GM12801 (cell line): ENCODE data around the gene SEC61A2.

Experiments used
- TF ChIP-seq, protein P1 (sequence below): IDR thresholded peaks from one replicate; pipeline ENCODE4 v1.5.1; 2011; ENCODE audit warnings: control low read depth; ENCODE audit not compliant: insufficient read length; ENCODE audit errors: extremely low read depth

Gene SEC61A2

DNA sequence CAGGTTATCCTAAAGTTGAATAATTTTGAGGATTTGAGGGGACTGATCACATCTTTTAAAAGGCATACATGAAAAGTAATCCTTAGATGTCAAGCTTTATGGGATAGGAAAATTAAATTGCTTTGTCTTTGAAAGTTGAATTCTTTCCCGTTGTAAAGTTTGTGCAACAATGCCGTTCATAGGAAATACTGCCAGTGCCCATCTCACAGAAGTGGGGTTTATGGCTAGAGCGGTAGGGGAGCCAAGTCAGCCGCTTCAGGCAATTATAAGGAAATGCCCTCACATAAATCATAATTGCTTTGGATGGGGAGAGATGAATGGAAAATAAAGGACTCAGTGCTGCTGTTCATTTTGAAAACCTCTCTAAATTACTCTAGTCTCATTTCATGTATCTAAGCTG, 84.6 kb downstream of the SEC61A2 start:
- TF ChIP-seq, protein P1, sequence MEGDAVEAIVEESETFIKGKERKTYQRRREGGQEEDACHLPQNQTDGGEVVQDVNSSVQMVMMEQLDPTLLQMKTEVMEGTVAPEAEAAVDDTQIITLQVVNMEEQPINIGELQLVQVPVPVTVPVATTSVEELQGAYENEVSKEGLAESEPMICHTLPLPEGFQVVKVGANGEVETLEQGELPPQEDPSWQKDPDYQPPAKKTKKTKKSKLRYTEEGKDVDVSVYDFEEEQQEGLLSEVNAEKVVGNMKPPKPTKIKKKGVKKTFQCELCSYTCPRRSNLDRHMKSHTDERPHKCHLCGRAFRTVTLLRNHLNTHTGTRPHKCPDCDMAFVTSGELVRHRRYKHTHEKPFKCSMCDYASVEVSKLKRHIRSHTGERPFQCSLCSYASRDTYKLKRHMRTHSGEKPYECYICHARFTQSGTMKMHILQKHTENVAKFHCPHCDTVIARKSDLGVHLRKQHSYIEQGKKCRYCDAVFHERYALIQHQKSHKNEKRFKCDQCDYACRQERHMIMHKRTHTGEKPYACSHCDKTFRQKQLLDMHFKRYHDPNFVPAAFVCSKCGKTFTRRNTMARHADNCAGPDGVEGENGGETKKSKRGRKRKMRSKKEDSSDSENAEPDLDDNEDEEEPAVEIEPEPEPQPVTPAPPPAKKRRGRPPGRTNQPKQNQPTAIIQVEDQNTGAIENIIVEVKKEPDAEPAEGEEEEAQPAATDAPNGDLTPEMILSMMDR: no peak

DNA sequence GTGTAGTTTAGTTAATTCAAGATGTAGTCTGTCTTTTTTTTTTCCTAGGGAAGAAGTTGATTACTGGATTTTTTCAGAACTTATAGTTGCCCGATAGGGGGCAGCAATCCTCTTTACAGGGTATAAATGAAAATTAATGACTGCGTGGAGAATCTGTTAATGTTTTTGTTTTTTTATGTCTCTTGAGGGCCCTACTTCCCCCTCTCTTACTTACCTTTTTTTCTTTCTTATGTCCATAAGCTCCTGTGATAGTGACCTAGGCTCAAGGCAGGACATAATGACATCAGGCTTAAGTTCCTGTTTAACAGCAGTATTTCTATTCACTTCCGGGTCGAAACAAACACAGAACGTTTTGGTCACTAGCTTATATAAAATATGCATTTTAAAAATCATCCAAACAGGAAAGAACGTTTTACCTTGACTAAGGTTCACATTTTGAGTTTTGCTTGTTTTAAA, 85.3 kb downstream of the SEC61A2 start:
- TF ChIP-seq, protein P1: no peak
